ENCODE measurements around the gene B4GALT3.

B4GALT3 gene

DNA sequence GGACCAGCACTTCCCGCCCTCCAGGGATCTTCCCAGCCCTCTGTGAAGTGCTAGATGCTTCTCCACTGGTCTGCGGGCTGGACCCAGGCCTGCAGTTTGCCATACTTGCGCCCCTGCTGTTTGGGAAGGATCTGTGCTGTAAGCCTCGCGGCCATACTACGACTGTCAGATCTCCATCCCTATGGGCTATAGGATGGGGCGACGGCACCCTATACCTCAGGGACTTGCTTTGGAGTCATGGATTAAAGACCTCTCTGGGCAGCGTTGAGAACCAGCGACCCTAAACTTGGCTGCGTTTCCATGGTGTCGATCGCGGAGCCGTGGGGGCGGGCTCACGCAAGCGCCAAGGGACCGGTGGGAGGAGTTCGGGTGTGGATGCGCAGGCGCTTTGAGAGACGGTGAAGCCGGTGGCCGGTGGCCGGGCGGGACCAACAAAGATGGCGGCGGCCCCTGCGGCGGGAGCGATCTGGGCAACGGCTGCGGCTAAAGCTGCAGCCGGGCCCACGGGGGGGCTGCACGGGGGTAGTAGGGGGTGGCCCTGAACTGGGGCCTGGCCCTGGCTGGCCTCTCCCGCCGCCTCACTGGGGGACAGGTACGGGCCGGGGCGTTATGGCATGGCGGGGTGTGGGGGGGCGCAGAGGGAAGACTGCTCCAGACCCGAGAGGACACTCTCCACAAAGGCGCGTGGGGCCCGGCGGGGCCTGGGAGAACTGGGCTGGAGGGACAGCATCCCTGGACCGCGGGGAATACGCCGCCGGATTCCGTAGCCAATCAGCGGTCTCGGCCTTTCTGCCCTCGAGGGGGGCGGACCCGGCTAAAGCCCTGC is 18.0 kb downstream of the B4GALT3 start, which contains the start of gene USP21:
Gene USP21 (plus strand): TSS at position 414 of the 826 bp plus-strand sequence. CDS start 1,141 bp downstream, outside the sequence.
- Histone ChIP-seq H3K79me1 (ENCODE audit: low read depth, low read length) (peaks cover 5% of the 10 kb centered on the region), H3K36me3 (replicated peaks in 1 of 2; ENCODE audit: control insufficient read depth in 2 of 2, insufficient read depth in 2 of 2, low read length in 2 of 2) (peaks cover 30 to 63% of the 10 kb centered on the region in 2 donors), H3K4ac (ENCODE audit: low read length) (no peak within 1 kb of the TSS), H2BK15ac (ENCODE audit: low read length) (no peak within 1 kb of the TSS), H3K18ac (ENCODE audit: low read length) (peak within 1 kb of the TSS; percentile 94), H4K91ac (ENCODE audit: low read depth, low read length, poor library complexity) (no peak within 1 kb of the TSS), H3K23ac (ENCODE audit: low read depth, low read length, poor library complexity) (peak within 1 kb of the TSS; percentile 6), H3K4me3 (ENCODE audit: low read length in 2 of 2) (peak within 1 kb of the TSS; percentile 65 to 89), H3K4me1 (ENCODE audit: control insufficient read depth in 2 of 2, insufficient read depth in 1 of 2, low read depth in 1 of 2, low read length in 2 of 2) (peaks cover 5 to 9% of the 10 kb centered on the region in 2 donors), H3K9ac (ENCODE audit: low read depth, low read length, poor library complexity) (peak within 1 kb of the TSS; percentile 85), H2AK5ac (ENCODE audit: low read depth, low read length) (peak within 1 kb of the TSS; percentile 27), H2BK120ac (ENCODE audit: low read depth, low read length) (no peak within 1 kb of the TSS), H3K9me3 (replicated peaks in 1 of 2; ENCODE audit: control insufficient read depth in 2 of 2, insufficient read depth in 1 of 2, low read depth in 1 of 2, low read length in 2 of 2) (no peaks in the 10 kb centered on the region), H3K27me3 (ENCODE audit: control insufficient read depth in 3 of 3, insufficient read depth in 3 of 3, low read depth in 1 of 3, low read length in 3 of 3) (no peaks in the 10 kb centered on the region), H2AFZ (ENCODE audit: low read length) (peak within 1 kb of the TSS; percentile 97), H3K4me2 (ENCODE audit: insufficient read depth, low read length, poor library complexity, severe bottlenecking) (peak within 1 kb of the TSS; percentile 66), H3K14ac (ENCODE audit: low read length) (no peak within 1 kb of the TSS), H4K8ac (ENCODE audit: low read depth, low read length) (no peak within 1 kb of the TSS), H3K27ac (replicated peaks; ENCODE audit: low read length) (peak within 1 kb of the TSS; percentile 68), H2BK12ac (ENCODE audit: low read length) (no peak within 1 kb of the TSS), H2BK5ac (ENCODE audit: low read length) (peak within 1 kb of the TSS; percentile 43)
- peak; percentile 92 for DNase-seq (ENCODE audit: low spot score)
- WGBS, 2 donors (ENCODE audit: extremely low coverage in 2 of 2, insufficient read length in 2 of 2, insufficient replicate concordance in 1 of 2), result no CpG with 5 or more reads among the region's 60 CpGs

GRCh38 chr1:161158316-161159010 is 18.8 kb downstream of the B4GALT3 start:
- no peak overlapping the region for H3K23ac ChIP-seq (ENCODE audit: low read depth, low read length, poor library complexity)
- peak overlapping the region; percentile 54 for H3K27ac ChIP-seq (replicated peaks; ENCODE audit: low read length)
- H4K8ac ChIP-seq (ENCODE audit: low read depth, low read length), result no peak overlapping the region
- H3K27me3 ChIP-seq (ENCODE audit: control insufficient read depth in 3 of 3, insufficient read depth in 3 of 3, low read depth in 1 of 3, low read length in 3 of 3), result no peaks in the 10 kb centered on the region
- no peak for DNase-seq (ENCODE audit: low spot score)
- H2BK15ac ChIP-seq (ENCODE audit: low read length), result no peak overlapping the region
- no peak overlapping the region for H2BK12ac ChIP-seq (ENCODE audit: low read length)
- peaks cover 5% of the 10 kb centered on the region for H3K79me1 ChIP-seq (ENCODE audit: low read depth, low read length)
- H2BK120ac ChIP-seq (ENCODE audit: low read depth, low read length), result no peak overlapping the region
- H3K36me3 ChIP-seq (replicated peaks in 1 of 2; ENCODE audit: control insufficient read depth in 2 of 2, insufficient read depth in 2 of 2, low read length in 2 of 2), result peaks cover 27 to 55% of the 10 kb centered on the region in 2 donors
- H2BK5ac ChIP-seq (ENCODE audit: low read length), result no peak overlapping the region
- H3K4me2 ChIP-seq (ENCODE audit: insufficient read depth, low read length, poor library complexity, severe bottlenecking), result peak overlapping the region; percentile 40
- H3K18ac ChIP-seq (ENCODE audit: low read length), result no peak overlapping the region
- no CpG with 5 or more reads among the region's 9 CpGs for WGBS, 2 donors (ENCODE audit: extremely low coverage in 2 of 2, insufficient read length in 2 of 2, insufficient replicate concordance in 1 of 2)
- H2AFZ ChIP-seq (ENCODE audit: low read length), result peak overlapping the region; percentile 97
- no peaks in the 10 kb centered on the region for H3K9me3 ChIP-seq (replicated peaks in 1 of 2; ENCODE audit: control insufficient read depth in 2 of 2, insufficient read depth in 1 of 2, low read depth in 1 of 2, low read length in 2 of 2)
- no peak overlapping the region for H3K4ac ChIP-seq (ENCODE audit: low read length)
- peak overlapping the region in 1 of 2 donors; percentile 65 for H3K4me3 ChIP-seq (ENCODE audit: low read length in 2 of 2)
- H3K4me1 ChIP-seq (ENCODE audit: control insufficient read depth in 2 of 2, insufficient read depth in 1 of 2, low read depth in 1 of 2, low read length in 2 of 2), result peaks cover 5 to 9% of the 10 kb centered on the region in 2 donors
- H4K91ac ChIP-seq (ENCODE audit: low read depth, low read length, poor library complexity), result no peak overlapping the region
- H3K9ac ChIP-seq (ENCODE audit: low read depth, low read length, poor library complexity), result no peak overlapping the region
- no peak overlapping the region for H2AK5ac ChIP-seq (ENCODE audit: low read depth, low read length)
- H3K14ac ChIP-seq (ENCODE audit: low read length), result no peak overlapping the region

GRCh38 chr1:161157867-161158266 is 19.4 kb downstream of the B4GALT3 start:
- Histone ChIP-seq H3K14ac (ENCODE audit: low read length) (no peak overlapping the region), H3K27ac (replicated peaks; ENCODE audit: low read length) (no peak overlapping the region), H3K36me3 (replicated peaks in 1 of 2; ENCODE audit: control insufficient read depth in 2 of 2, insufficient read depth in 2 of 2, low read length in 2 of 2) (peaks cover 24 to 49% of the 10 kb centered on the region in 2 donors), H2BK15ac (ENCODE audit: low read length) (no peak overlapping the region), H4K8ac (ENCODE audit: low read depth, low read length) (no peak overlapping the region), H3K4me1 (ENCODE audit: control insufficient read depth in 2 of 2, insufficient read depth in 1 of 2, low read depth in 1 of 2, low read length in 2 of 2) (peaks cover 5 to 9% of the 10 kb centered on the region in 2 donors), H3K4me3 (ENCODE audit: low read length in 2 of 2) (no peak overlapping the region), H3K9me3 (replicated peaks in 1 of 2; ENCODE audit: control insufficient read depth in 2 of 2, insufficient read depth in 1 of 2, low read depth in 1 of 2, low read length in 2 of 2) (no peaks in the 10 kb centered on the region), H3K4me2 (ENCODE audit: insufficient read depth, low read length, poor library complexity, severe bottlenecking) (no peak overlapping the region), H2AFZ (ENCODE audit: low read length) (no peak overlapping the region), H2BK5ac (ENCODE audit: low read length) (no peak overlapping the region), H2AK5ac (ENCODE audit: low read depth, low read length) (no peak overlapping the region), H4K91ac (ENCODE audit: low read depth, low read length, poor library complexity) (no peak overlapping the region), H3K4ac (ENCODE audit: low read length) (no peak overlapping the region), H3K79me1 (ENCODE audit: low read depth, low read length) (peaks cover 5% of the 10 kb centered on the region), H2BK120ac (ENCODE audit: low read depth, low read length) (no peak overlapping the region), H3K9ac (ENCODE audit: low read depth, low read length, poor library complexity) (no peak overlapping the region), H3K18ac (ENCODE audit: low read length) (no peak overlapping the region), H2BK12ac (ENCODE audit: low read length) (no peak overlapping the region), H3K23ac (ENCODE audit: low read depth, low read length, poor library complexity) (no peak overlapping the region), H3K27me3 (ENCODE audit: control insufficient read depth in 3 of 3, insufficient read depth in 3 of 3, low read depth in 1 of 3, low read length in 3 of 3) (no peaks in the 10 kb centered on the region)
- no CpG with 5 or more reads among the region's 1 CpG for WGBS, 2 donors (ENCODE audit: extremely low coverage in 2 of 2, insufficient read length in 2 of 2, insufficient replicate concordance in 1 of 2)
- no peak for DNase-seq (ENCODE audit: low spot score)

All from neuronal stem cell (in vitro differentiated cells).